WTC11 (cell line): ENCODE measurements around the gene NAALADL1. TPM values are rescaled to one million over a fixed set of nuclear protein-coding genes. Genes with fewer than 3 reads are reported as not detected.

Source experiments
- ATAC-seq: fragments of 200-7000 bp; cut with Tn5 transposase; 2 replicates; pipeline ENCODE4 v1.10.0; 2021; ENCODE audit warnings: mild to moderate bottlenecking, moderate library complexity
- CTCF ChIA-PET: fragments of 300-600 bp; sonication (Branson Sonifier 250); formaldehyde crosslinking; loops from one replicate; lab custom pipeline; 2021; ENCODE audit warnings: antibody characterized with exemption; lab: Charles Lee
- POLR2A ChIA-PET: fragments of 350-600 bp; sonication (Branson Sonifier 250); formaldehyde crosslinking; loops from one replicate; lab custom pipeline; 2021; ENCODE audit warnings: antibody characterized with exemption; lab: Charles Lee
- DNase-seq: peaks from one replicate; pipeline ENCODE4 v3.0.0; 2021; ENCODE audit warnings: low spot score
- H3K27ac Mint-ChIP-seq: 2 replicates; pipeline ENCODE4 v1.8.0; 2021; ENCODE audit warnings: mixed read lengths
- H3K27me3 Mint-ChIP-seq: 2 replicates; pipeline ENCODE4 v1.8.0; 2021; ENCODE audit warnings: low read depth, mild to moderate bottlenecking, moderate library complexity, mixed read lengths
- H3K36me3 Mint-ChIP-seq: 2 replicates; pipeline ENCODE4 v1.8.0; 2021; ENCODE audit warnings: mixed read lengths
- H3K4me1 Mint-ChIP-seq: 2 replicates; pipeline ENCODE4 v1.8.0; 2022; ENCODE audit warnings: mixed read lengths
- H3K4me3 Mint-ChIP-seq: 2 replicates; pipeline ENCODE4 v1.8.0; 2021; ENCODE audit warnings: mild to moderate bottlenecking, moderate library complexity, mixed read lengths
- H3K9me3 Mint-ChIP-seq: 2 replicates; pipeline ENCODE4 v1.8.0; 2021; ENCODE audit warnings: mixed read lengths
- ESRRA ChIP-seq: sonication (generic); formaldehyde crosslinking; IDR thresholded peaks from 2 replicates; pipeline ENCODE4 v1.8.1; 2022; ENCODE audit warnings: mild to moderate bottlenecking, missing genetic modification reagents, borderline replicate concordance
- FOXK1 ChIP-seq: sonication (generic); formaldehyde crosslinking; IDR thresholded peaks from 2 replicates; pipeline ENCODE4 v1.8.0; 2022; ENCODE audit warnings: mild to moderate bottlenecking, moderate library complexity, missing genetic modification reagents
- GABPB1 ChIP-seq: sonication (generic); formaldehyde crosslinking; IDR thresholded peaks from 2 replicates; pipeline ENCODE4 v1.8.1; 2023; ENCODE audit warnings: mild to moderate bottlenecking, missing genetic modification reagents
- NFYB ChIP-seq: sonication (generic); formaldehyde crosslinking; conservative IDR thresholded peaks from 2 replicates; pipeline ENCODE4 v1.8.0; 2022; ENCODE audit warnings: low read depth, missing genetic modification reagents
- NR2C2 ChIP-seq: sonication (generic); formaldehyde crosslinking; IDR thresholded peaks from 2 replicates; pipeline ENCODE4 v1.8.0; 2022; ENCODE audit warnings: mild to moderate bottlenecking, missing genetic modification reagents
- NR3C1 ChIP-seq: sonication (generic); formaldehyde crosslinking; conservative IDR thresholded peaks from 2 replicates; pipeline ENCODE4 v1.8.1; 2023; ENCODE audit warnings: low read depth, mild to moderate bottlenecking, missing genetic modification reagents
- USF2 ChIP-seq: sonication (generic); formaldehyde crosslinking; IDR thresholded peaks from 2 replicates; pipeline ENCODE4 v1.8.1; 2023; ENCODE audit warnings: mild to moderate bottlenecking, missing genetic modification reagents, moderate library complexity
- ZNF263 ChIP-seq: sonication (generic); formaldehyde crosslinking; IDR thresholded peaks from 2 replicates; pipeline ENCODE4 v1.8.1; 2022; ENCODE audit warnings: low read depth, mild to moderate bottlenecking, moderate library complexity, missing genetic modification reagents
- microRNA-seq: library from miRNA; unstranded; fragments of <30 nt; microRNA quantifications from one replicate; pipeline ENCODE4 v1.2.0, GENCODE V29; 2022; ENCODE audit warnings: borderline number of aligned reads
- total RNA-seq: library from RNA; stranded (reverse); gene quantifications from 3 replicates; pipeline ENCODE4 v1.2.3, GENCODE V29; 2021
- TF ChIP-seq, protein P1 (sequence below): sonication (generic); formaldehyde crosslinking; IDR thresholded peaks from 2 replicates; pipeline ENCODE4 v1.8.0; 2022; ENCODE audit warnings: mild to moderate bottlenecking, missing genetic modification reagents
- TF ChIP-seq, protein P2 (sequence below): sonication (generic); formaldehyde crosslinking; IDR thresholded peaks from 2 replicates; pipeline ENCODE4 v1.8.0; 2022; ENCODE audit warnings: mild to moderate bottlenecking, missing genetic modification reagents
- TF ChIP-seq, protein P3 (sequence below): sonication (generic); formaldehyde crosslinking; IDR thresholded peaks from 2 replicates; pipeline ENCODE4 v1.8.0; 2022; ENCODE audit warnings: mild to moderate bottlenecking, missing genetic modification reagents

The NAALADL1 gene
- total RNA-seq, 1 experiment from 2014 or later = 4.5 TPM

DNA sequence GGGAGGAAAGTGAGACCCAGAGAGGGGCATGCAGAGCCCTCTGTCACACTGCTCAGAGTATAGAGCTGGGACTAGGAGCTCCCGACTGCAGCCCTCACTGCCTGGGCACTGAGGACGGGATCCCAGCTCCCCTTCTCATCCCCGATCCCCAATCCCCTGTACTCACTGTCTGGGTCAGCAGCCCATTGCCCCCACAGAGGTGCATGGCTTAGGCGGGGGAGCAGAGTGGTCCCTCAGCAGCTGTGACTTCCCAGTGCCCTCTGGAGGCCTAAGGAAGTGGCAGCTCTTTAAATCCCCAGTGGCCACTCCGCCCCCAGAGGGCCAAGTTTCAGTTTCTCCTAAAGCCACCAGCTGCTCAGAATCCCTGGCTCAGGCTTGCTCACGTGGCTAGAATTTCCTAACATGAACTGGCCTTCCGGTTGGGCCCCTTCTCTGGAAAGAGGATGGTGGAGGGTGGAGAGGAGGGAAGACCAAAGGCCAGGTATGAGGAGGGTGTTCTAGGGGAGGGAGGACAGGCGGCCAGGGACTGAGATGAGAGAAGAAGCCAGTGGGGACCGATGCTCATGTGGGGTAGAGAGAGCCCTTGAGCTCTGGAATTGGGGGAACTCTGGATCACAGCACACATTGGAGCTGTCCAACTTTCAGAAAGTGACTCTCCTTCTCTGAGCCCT is 61.5 kb downstream of the NAALADL1 start, which contains the start of gene BATF2:
BATF2 (minus strand) TSS at position 262 of the 671 bp plus-strand sequence; CDS start at position 205, 57 bp downstream.
- ATAC-seq (peak; percentile 97), DNase-seq (peak; percentile 76)
- H3K27ac Mint-ChIP-seq = peak within 1 kb of the TSS; percentile 78
- peak within 1 kb of the TSS; percentile 56 for H3K4me3 Mint-ChIP-seq
- H3K27me3 Mint-ChIP-seq = no peaks in the 10 kb centered on the region
- ChIA-PET POLR2A (interaction anchor here (0.5 to 1.6 kb wide), 9 partner anchors 18 to 1465 kb away, joined by 3 to 5 read pairs (median 3); partner anchors contain the start of genes CDC42EP2 and SF1), CTCF (interaction anchor here (0.6 to 4.5 kb wide), 37 partner anchors 8 to 548 kb away, joined by 3 to 39 read pairs (median 5); partner anchors contain the start of genes ARL2, ATG2A, CDC42BPG and FAU)
- H3K4me1 Mint-ChIP-seq = peaks cover 18% of the 10 kb centered on the region
- TF ChIP-seq, protein P1, sequence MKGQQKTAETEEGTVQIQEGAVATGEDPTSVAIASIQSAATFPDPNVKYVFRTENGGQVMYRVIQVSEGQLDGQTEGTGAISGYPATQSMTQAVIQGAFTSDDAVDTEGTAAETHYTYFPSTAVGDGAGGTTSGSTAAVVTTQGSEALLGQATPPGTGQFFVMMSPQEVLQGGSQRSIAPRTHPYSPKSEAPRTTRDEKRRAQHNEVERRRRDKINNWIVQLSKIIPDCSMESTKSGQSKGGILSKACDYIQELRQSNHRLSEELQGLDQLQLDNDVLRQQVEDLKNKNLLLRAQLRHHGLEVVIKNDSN (CRISPR knock-in tag) = peak; percentile 79; the same call in 1 of the 2 replicates
- TF ChIP-seq, protein P2, sequence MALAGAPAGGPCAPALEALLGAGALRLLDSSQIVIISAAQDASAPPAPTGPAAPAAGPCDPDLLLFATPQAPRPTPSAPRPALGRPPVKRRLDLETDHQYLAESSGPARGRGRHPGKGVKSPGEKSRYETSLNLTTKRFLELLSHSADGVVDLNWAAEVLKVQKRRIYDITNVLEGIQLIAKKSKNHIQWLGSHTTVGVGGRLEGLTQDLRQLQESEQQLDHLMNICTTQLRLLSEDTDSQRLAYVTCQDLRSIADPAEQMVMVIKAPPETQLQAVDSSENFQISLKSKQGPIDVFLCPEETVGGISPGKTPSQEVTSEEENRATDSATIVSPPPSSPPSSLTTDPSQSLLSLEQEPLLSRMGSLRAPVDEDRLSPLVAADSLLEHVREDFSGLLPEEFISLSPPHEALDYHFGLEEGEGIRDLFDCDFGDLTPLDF (CRISPR knock-in tag) = no peak
- peak; percentile 62; the same call in 1 of the 2 replicates for TF ChIP-seq GABPB1 (CRISPR knock-in tag)
- TF ChIP-seq FOXK1 (CRISPR knock-in tag) = 0 out of 2 replicates have a peak, but pooled peaks have one; percentile 6
- TF ChIP-seq NR3C1 (CRISPR knock-in tag) = no peak
- TF ChIP-seq USF2 (CRISPR knock-in tag) = peak; percentile 77
- TF ChIP-seq ZNF263 = 0 out of 2 replicates have a peak, but pooled peaks have one; percentile 20
- TF ChIP-seq, protein P3, sequence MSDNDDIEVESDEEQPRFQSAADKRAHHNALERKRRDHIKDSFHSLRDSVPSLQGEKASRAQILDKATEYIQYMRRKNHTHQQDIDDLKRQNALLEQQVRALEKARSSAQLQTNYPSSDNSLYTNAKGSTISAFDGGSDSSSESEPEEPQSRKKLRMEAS (CRISPR knock-in tag) = peak; percentile 69; the same call in 1 of the 2 replicates
- no peaks in the 10 kb centered on the region for H3K36me3 Mint-ChIP-seq
- H3K9me3 Mint-ChIP-seq = no peaks in the 10 kb centered on the region

DNA sequence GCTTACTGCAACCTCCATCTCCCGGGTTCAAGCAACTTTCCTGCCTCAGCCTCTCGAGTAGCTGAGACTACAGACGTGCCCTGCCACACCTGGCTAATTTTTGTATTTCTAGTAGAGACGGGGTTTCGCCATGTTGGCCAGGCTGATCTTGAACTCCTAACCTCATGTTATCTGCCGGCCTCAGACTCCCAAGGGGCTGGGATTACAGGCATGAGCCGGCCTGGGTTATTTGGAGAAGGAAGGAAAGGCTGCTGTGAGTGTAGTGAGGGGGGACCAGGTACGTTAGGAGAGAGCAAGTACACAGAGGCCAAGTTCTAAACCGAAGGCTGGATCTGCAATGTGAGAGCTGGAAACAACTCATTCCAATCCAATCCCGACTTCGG is 62.0 kb downstream of the NAALADL1 start:
- Mint-ChIP-seq H3K4me3 (peak overlapping the region; percentile 56), H3K27ac (peak overlapping the region; percentile 32; the same call in 1 of the 2 replicates), H3K9me3 (no peaks in the 10 kb centered on the region), H3K4me1 (peaks cover 18% of the 10 kb centered on the region), H3K36me3 (no peaks in the 10 kb centered on the region), H3K27me3 (no peaks in the 10 kb centered on the region)
- ChIA-PET CTCF (interaction anchor here (0.6 to 4.5 kb wide), 35 partner anchors 9 to 547 kb away, joined by 3 to 39 read pairs (median 5); partner anchors contain the start of genes ARL2, ATG2A, CDC42BPG and GPHA2), POLR2A (interaction anchor here (0.5 to 1.6 kb wide), 6 partner anchors 27 to 319 kb away, joined by 3 to 4 read pairs (median 3); partner anchors contain the start of genes CDC42EP2 and SF1)
- no peak for ATAC-seq
- TF ChIP-seq FOXK1 (CRISPR knock-in tag) = no peak
- TF ChIP-seq ESRRA (CRISPR knock-in tag) = no peak
- TF ChIP-seq NR2C2 (CRISPR knock-in tag) = no peak
- TF ChIP-seq NFYB (CRISPR knock-in tag) = no peak
- DNase-seq = no peak

Small RNA genes within 50 kb of the gene (microRNA-seq; reads per million reads assigned to microRNA genes)
- gene MIR6879 = 1.0 reads per million

Other genes with a start within 250 kb of the NAALADL1 start
- gene MEN1, start 248.0 kb downstream of the NAALADL1 start, total RNA-seq = 47.1 to 53.3 TPM (median 51.2 TPM) in 3 replicates
- 14.9 to 21.6 TPM (median 17.3 TPM) in 3 replicates for gene CDC42BPG, start 213.9 kb downstream of the NAALADL1 start, total RNA-seq
- gene EHD1, start 179.9 kb downstream of the NAALADL1 start, total RNA-seq = 29.9 to 38.1 TPM (median 35.2 TPM) in 3 replicates
- 25.2 to 31.4 TPM (median 27.6 TPM) in 3 replicates for gene ATG2A, start 141.3 kb downstream of the NAALADL1 start, total RNA-seq
- gene PPP2R5B, start 133.9 kb downstream of the NAALADL1 start, total RNA-seq = 8.7 to 10.2 TPM (median 9.1 TPM) in 3 replicates
- 1.0 to 1.6 TPM (median 1.6 TPM) in 3 replicates for gene GPHA2, start 122.7 kb downstream of the NAALADL1 start, total RNA-seq
- gene MAJIN, start 86.4 kb downstream of the NAALADL1 start, total RNA-seq = not detected in 3 replicates
- 1.3 to 3.2 TPM (median 2.2 TPM) in 3 replicates for gene BATF2, start 61.6 kb downstream of the NAALADL1 start, total RNA-seq
- 171 to 248 TPM (median 235 TPM) in 3 replicates for gene ARL2, start 44.4 kb downstream of the NAALADL1 start, total RNA-seq
- gene SNX15, start 31.1 kb downstream of the NAALADL1 start, total RNA-seq = 16.7 to 19.6 TPM (median 17.6 TPM) in 3 replicates
- 22.2 to 26.2 TPM (median 22.8 TPM) in 3 replicates for gene SAC3D1, start 17.3 kb downstream of the NAALADL1 start, total RNA-seq
- 80.6 to 95.9 TPM (median 86.9 TPM) in 3 replicates for gene CDCA5, start 25.5 kb upstream of the NAALADL1 start, total RNA-seq
- 32.2 to 33.8 TPM (median 32.8 TPM) in 3 replicates for gene ZFPL1, start 25.7 kb upstream of the NAALADL1 start, total RNA-seq
- gene VPS51, start 37.7 kb upstream of the NAALADL1 start, total RNA-seq = 122 to 136 TPM (median 123 TPM) in 3 replicates
- gene TM7SF2, start 53.3 kb upstream of the NAALADL1 start, total RNA-seq = 63.8 to 74.9 TPM (median 71.5 TPM) in 3 replicates
- gene ZNHIT2, start 59.1 kb upstream of the NAALADL1 start, total RNA-seq = 15.9 to 18.3 TPM (median 16.7 TPM) in 3 replicates
- gene FAU, start 63.6 kb upstream of the NAALADL1 start, total RNA-seq = 951 to 991 TPM (median 985 TPM) in 3 replicates
- 51.3 to 55.9 TPM (median 53.3 TPM) in 3 replicates for gene MRPL49, start 63.8 kb upstream of the NAALADL1 start, total RNA-seq
- gene SYVN1, start 76.0 kb upstream of the NAALADL1 start, total RNA-seq = 27.6 to 34.8 TPM (median 31.8 TPM) in 3 replicates
- 0.27 to 0.35 TPM (median 0.32 TPM) in 3 replicates for gene SPDYC, start 111.7 kb upstream of the NAALADL1 start, total RNA-seq
- gene CAPN1, start 123.4 kb upstream of the NAALADL1 start, total RNA-seq = 204 to 257 TPM (median 218 TPM) in 3 replicates
- 26.9 to 35.6 TPM (median 28.5 TPM) in 3 replicates for gene POLA2, start 203.4 kb upstream of the NAALADL1 start, total RNA-seq